Spleen (tissue), 11 donors: Measurements from ENCODE around the gene KIFC3. TPM values are rescaled to one million over a fixed set of nuclear protein-coding genes. Genes with fewer than 3 reads are reported as not detected.
A peak's percentile ranks its signal among the peaks of the same experiment; 100 is the strongest.

Experiments used
- DNase-seq: peaks from one replicate; pipeline ENCODE4 v3.0.0-alpha.2; 2020
- H3K27ac ChIP-seq, 8 donors: fragments of 200-600 bp; sonication (generic) in 7 of 8; 1 replicate in 4 of 8; 2 replicates in 4 of 8; pipeline versions ENCODE4 v1.5.0 to v1.8.0; 2016 to 2021; ENCODE audit warnings: inconsistent platforms in 4 of 8, mild to moderate bottlenecking in 4 of 8, moderate library complexity in 1 of 8
- H3K27me3 ChIP-seq, 7 donors: fragments of 200-600 bp; sonication (generic) in 6 of 7; replicated peaks in 1 of 7; 1 replicate in 4 of 7; 2 replicates in 3 of 7; pipeline versions ENCODE4 v1.5.0 to v1.8.0; 2016 to 2021; ENCODE audit warnings: inconsistent platforms in 3 of 7, mild to moderate bottlenecking in 1 of 7
- H3K36me3 ChIP-seq, 6 donors: fragments of 200-600 bp; sonication (generic) in 5 of 6; 1 replicate in 4 of 6; 2 replicates in 2 of 6; pipeline versions ENCODE4 v1.5.0 to v1.8.0; 2016 to 2021; ENCODE audit warnings: inconsistent platforms in 2 of 6
- H3K4me1 ChIP-seq, 6 donors: fragments of 200-600 bp; sonication (generic) in 5 of 6; 1 replicate in 3 of 6; 2 replicates in 3 of 6; pipeline versions ENCODE4 v1.5.0 to v1.8.0; 2016 to 2021; ENCODE audit warnings: inconsistent platforms in 3 of 6
- H3K4me3 ChIP-seq, 8 donors: fragments of 200-600 bp; sonication (generic) in 7 of 8; 1 replicate in 4 of 8; 2 replicates in 4 of 8; pipeline versions ENCODE4 v1.5.0 to v1.8.0; 2016 to 2021; ENCODE audit warnings: inconsistent platforms in 4 of 8, mild to moderate bottlenecking in 4 of 8, moderate library complexity in 2 of 8
- H3K9me3 ChIP-seq, 8 donors: fragments of 200-600 bp; sonication (generic) in 7 of 8; 1 replicate in 4 of 8; 2 replicates in 4 of 8; pipeline versions ENCODE4 v1.5.0 to v1.8.0; 2016 to 2021; ENCODE audit warnings: inconsistent platforms in 4 of 8
- POLR2A ChIP-seq, 3 donors: fragments of 450-650 bp; IDR thresholded peaks; one replicate each; pipeline ENCODE4 v1.5.1; 2017; ENCODE audit warnings: antibody characterized with exemption in 3 of 3, mild to moderate bottlenecking in 1 of 3
- POLR2AphosphoS5 ChIP-seq, 3 donors: sonication (generic); formaldehyde crosslinking; IDR thresholded peaks; one replicate each; pipeline ENCODE4 v1.5.1; 2017; ENCODE audit warnings: antibody characterized with exemption in 3 of 3
- WGBS, 5 donors: extraction: QIAGEN DNeasy Blood & Tissue Kit in 3 of 5; methylation state at CpG; one replicate each; pipeline versions ENCODE4 v1.1.5 to v1.1.7; 2013 to 2018; 5-methylcytosine and 5-hydroxymethylcytosine counted together
- intact Hi-C: fragments of 100-400 bp; cut with DNase I; formaldehyde crosslinking; loops from one replicate; pipeline ENCODE4 v1.15.0; 2023; ENCODE audit warnings: low total_unique reads
- polyA plus RNA-seq, 3 donors: library from polyadenylated mRNA; stranded (reverse); fragments of 200-250 nt; gene quantifications; one replicate each; pipeline ENCODE4 v1.2.1, GENCODE V29; 2013
- total RNA-seq, 7 donors: library from RNA; depleted of rRNA in 3 of 7; stranded (reverse); fragments of >200 nt in 3 of 7; fragmentation: NEBNext Ultra II Directional in 4 of 7; extraction: Animal tissue kit (Norgen Biotek cat#: 25700) in 4 of 7; gene quantifications; one replicate each; pipeline versions ENCODE4 v1.1.0 to v1.2.1, GENCODE V29; 2016 to 2021
- TF ChIP-seq, protein P1 (sequence below), 11 experiments: fragments of 200-600 bp in 7 of 11; fragments of 450-650 bp in 4 of 11; sonication (generic) in 4 of 11; IDR thresholded peaks in 8 of 11; conservative IDR thresholded peaks in 3 of 11; 1 replicate in 7 of 11; 2 replicates in 4 of 11; pipeline versions ENCODE4 v1.4.0 to v1.8.0; 2016 to 2021; ENCODE audit warnings: antibody characterized with exemption in 11 of 11, inconsistent platforms in 4 of 11, mild to moderate bottlenecking in 1 of 11
- donor health status: healthy with polysubstance abuse.
- donor health status: DM: no; HTN: no; CAD: no; lungs with moderate emphysema.
- donor health status: DM: no; HTN: no; CAD: no.
- donor health status: Bipolar disorder and iron deficiency.
- donor health status: healthy.
- donor health status: DM: no; HTN: no; CAD: no.
- donor health status: DM: yes; HTN: yes; CAD: no.

Gene KIFC3
- total and polyA plus RNA-seq, 10 donors, result 4.6 to 61.5 (median 42.6) TPM

DNA sequence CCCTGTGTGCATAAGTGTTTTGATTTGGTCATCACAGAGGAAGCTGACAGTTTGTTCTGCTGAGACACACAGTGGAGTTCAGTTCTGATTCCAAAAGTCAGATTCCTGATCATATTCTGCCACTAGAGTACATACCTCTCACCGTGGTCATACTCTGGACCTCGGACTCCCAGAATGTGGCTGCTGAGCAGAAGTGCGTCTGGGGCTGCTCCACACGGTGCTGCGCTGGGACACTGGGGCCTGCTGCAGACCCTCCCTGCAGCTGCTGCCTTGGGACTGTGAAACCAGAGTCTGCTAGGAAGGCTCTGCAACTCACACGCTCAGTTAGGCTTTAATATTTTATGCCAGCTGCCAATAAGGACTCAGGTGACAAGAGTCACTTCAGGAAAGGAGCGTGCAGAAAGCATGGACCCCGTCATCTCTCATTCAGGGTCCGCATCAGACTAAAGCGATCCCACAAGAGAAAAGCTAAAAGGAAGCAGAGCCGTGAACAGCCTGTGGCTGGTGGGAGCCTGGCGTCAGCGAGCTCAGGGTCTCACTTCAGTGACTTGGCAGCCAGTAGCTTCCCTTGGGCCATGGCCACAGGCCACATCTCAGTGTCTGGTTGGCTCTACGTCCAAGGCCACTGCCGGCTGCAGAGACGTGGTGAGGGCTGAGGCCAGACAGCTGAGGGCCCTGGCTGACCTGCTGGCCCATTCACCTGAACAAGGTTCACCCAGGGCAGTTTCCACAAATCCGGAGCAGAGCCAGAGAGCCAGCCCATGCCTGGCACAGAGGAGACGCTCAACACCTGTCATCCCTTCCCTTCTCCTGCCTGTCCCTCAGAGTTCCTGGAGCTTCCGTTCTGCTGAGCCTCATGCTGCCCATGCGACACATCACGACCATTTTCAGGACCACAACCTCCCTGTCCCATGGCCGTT, 24.7 kb upstream of the KIFC3 start:
- peak; percentile 32 for DNase-seq
- Histone ChIP-seq H3K36me3 (no peaks in the 10 kb centered on the region), H3K4me3 (no peak overlapping the region), H3K27ac (no peak overlapping the region), H3K9me3 (no peaks in the 10 kb centered on the region), H3K27me3 (no peaks in the 10 kb centered on the region), H3K4me1 (peaks cover 0 to 23% (median 4%) of the 10 kb centered on the region in 6 donors)
- 63 to 78% (median 72%) methylated on average over 19 to 22 of the region's 22 CpGs for WGBS, 5 donors
- intact Hi-C loops, result no loop called here
- TF ChIP-seq POLR2AphosphoS5 (IDR thresholded peaks at IDR 0.05), result peak in 2 of 3 donors; percentile 53 to 58
- TF ChIP-seq, protein P1, sequence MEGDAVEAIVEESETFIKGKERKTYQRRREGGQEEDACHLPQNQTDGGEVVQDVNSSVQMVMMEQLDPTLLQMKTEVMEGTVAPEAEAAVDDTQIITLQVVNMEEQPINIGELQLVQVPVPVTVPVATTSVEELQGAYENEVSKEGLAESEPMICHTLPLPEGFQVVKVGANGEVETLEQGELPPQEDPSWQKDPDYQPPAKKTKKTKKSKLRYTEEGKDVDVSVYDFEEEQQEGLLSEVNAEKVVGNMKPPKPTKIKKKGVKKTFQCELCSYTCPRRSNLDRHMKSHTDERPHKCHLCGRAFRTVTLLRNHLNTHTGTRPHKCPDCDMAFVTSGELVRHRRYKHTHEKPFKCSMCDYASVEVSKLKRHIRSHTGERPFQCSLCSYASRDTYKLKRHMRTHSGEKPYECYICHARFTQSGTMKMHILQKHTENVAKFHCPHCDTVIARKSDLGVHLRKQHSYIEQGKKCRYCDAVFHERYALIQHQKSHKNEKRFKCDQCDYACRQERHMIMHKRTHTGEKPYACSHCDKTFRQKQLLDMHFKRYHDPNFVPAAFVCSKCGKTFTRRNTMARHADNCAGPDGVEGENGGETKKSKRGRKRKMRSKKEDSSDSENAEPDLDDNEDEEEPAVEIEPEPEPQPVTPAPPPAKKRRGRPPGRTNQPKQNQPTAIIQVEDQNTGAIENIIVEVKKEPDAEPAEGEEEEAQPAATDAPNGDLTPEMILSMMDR (IDR thresholded peaks at IDR 0.05 in 8 of 11, conservative IDR thresholded peaks at IDR 0.05 in 3 of 11), result no peak
- TF ChIP-seq POLR2A (IDR thresholded peaks at IDR 0.05), result no peak

DNA sequence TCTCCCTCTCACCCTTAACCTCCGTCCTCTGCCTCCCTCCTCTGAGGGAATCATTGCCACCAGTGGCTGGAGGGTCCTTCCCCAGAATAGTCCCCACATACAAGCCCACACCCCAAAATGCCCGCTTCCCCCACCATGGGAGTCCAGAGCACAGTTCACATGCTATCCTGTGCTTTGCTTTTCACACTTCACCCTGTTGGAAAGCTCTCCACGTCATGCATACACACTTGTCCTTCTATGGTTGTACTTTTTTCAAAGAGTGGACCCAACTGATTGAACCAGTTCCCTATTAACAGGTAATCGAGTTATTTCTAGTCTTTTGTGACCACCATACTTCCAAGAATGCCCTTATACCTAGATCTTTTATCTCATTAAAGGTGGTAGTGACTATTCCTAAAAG, 23.8 kb upstream of the KIFC3 start:
- WGBS, 5 donors, result 58 to 88% (median 74%) methylated on average over 4 of the region's 4 CpGs
- Histone ChIP-seq H3K27me3 (no peaks in the 10 kb centered on the region), H3K4me3 (no peak overlapping the region), H3K4me1 (peaks cover 0 to 23% (median 4%) of the 10 kb centered on the region in 6 donors), H3K27ac (no peak overlapping the region), H3K9me3 (no peaks in the 10 kb centered on the region), H3K36me3 (no peaks in the 10 kb centered on the region)
- DNase-seq, result peak; percentile 7
- intact Hi-C loops, result no loop called here
- TF ChIP-seq POLR2AphosphoS5 (IDR thresholded peaks at IDR 0.05) (no peak), POLR2A (IDR thresholded peaks at IDR 0.05) (no peak)
- TF ChIP-seq, protein P1 (IDR thresholded peaks at IDR 0.05 in 8 of 11, conservative IDR thresholded peaks at IDR 0.05 in 3 of 11), result no peak

- no peaks in the 10 kb centered on the region for H3K9me3 ChIP-seq
- no peak for DNase-seq
- H3K36me3 ChIP-seq, result no peaks in the 10 kb centered on the region
- no peak overlapping the region for H3K4me3 ChIP-seq
- H3K27me3 ChIP-seq, result no peaks in the 10 kb centered on the region
- H3K4me1 ChIP-seq, result peaks cover 0 to 23% (median 4%) of the 10 kb centered on the region in 6 donors
- 60 to 75% (median 71%) methylated on average over 6 of the region's 6 CpGs for WGBS, 5 donors
- intact Hi-C loops, result no loop called here
- H3K27ac ChIP-seq, result no peak overlapping the region
- TF ChIP-seq POLR2AphosphoS5 (IDR thresholded peaks at IDR 0.05) (no peak), POLR2A (IDR thresholded peaks at IDR 0.05) (no peak)
- TF ChIP-seq, protein P1 (IDR thresholded peaks at IDR 0.05 in 8 of 11, conservative IDR thresholded peaks at IDR 0.05 in 3 of 11), result no peak
Measured at GRCh38 chr16:57825298-57826044, 23.2 kb upstream of the KIFC3 start.

DNA sequence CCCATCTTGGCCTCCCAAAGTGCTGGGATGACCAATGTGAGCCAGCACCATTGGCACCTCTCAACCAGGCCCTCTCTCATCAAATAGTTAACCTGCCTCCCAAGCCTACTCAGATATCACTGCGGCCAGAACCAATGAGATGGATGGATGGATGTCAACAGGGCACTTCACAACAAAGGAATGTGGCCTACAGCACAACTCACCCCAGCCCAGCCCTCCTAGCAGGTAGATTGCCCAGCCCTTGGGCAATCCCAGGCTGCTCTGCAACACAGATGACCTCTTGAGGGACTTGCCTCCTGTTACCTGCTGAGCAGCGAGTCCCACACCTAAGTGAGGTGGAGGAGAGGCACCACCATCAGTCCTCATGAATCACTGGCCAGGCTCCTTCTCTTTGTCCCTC, 22.6 kb upstream of the KIFC3 start:
- Histone ChIP-seq H3K4me3 (no peak overlapping the region), H3K36me3 (no peaks in the 10 kb centered on the region), H3K27ac (no peak overlapping the region), H3K9me3 (no peaks in the 10 kb centered on the region), H3K4me1 (peaks cover 0 to 22% (median 4%) of the 10 kb centered on the region in 6 donors), H3K27me3 (no peaks in the 10 kb centered on the region)
- peak; percentile 48 for DNase-seq
- TF ChIP-seq POLR2AphosphoS5 (IDR thresholded peaks at IDR 0.05) (no peak), POLR2A (IDR thresholded peaks at IDR 0.05) (no peak)
- TF ChIP-seq, protein P1 (IDR thresholded peaks at IDR 0.05 in 8 of 11, conservative IDR thresholded peaks at IDR 0.05 in 3 of 11), result no peak
- intact Hi-C loops, result no loop called here
- WGBS, 5 donors, result 80 to 100% (median 90%) methylated on average over 1 to 2 of the region's 2 CpGs
